HCT116 (cell line): ENCODE results near the gene QPCTL.
"Not testable (repeated sequence)": the region's sequence is repeated elsewhere in the genome, so short reads cannot be mapped to it uniquely, and the experiment has no call there.

Experiments
- EZH2 ChIP-seq: fragments of 200-600 bp; sonication (generic); IDR thresholded peaks from 2 replicates; pipeline ENCODE4 v1.6.1; 2017; ENCODE audit warnings: antibody characterized with exemption, mixed run types
- RAD21 ChIP-seq: IDR thresholded peaks from 2 replicates; pipeline ENCODE4 v1.6.1; 2012; ENCODE audit warnings: low read depth, mild to moderate bottlenecking
- TF ChIP-seq, protein P1 (sequence below): IDR thresholded peaks from 2 replicates; pipeline ENCODE4 v1.6.1; 2012
- TF ChIP-seq, protein P2 (sequence below), 3 experiments: fragments of 200-600 bp in 1 of 3; sonication (generic) in 1 of 3; IDR thresholded peaks in 2 of 3; conservative IDR thresholded peaks in 1 of 3; 2 replicates each; pipeline ENCODE4 v1.5.1; 2012 to 2017; ENCODE audit warnings: low read depth in 2 of 3, low read length in 2 of 3, antibody characterized with exemption in 1 of 3, borderline replicate concordance in 1 of 3, control low read depth in 1 of 3, mild to moderate bottlenecking in 1 of 3, mixed read lengths in 1 of 3, mixed run types in 1 of 3, moderate library complexity in 1 of 3; ENCODE audit not compliant: insufficient read depth in 1 of 3

- TF ChIP-seq, protein P1, sequence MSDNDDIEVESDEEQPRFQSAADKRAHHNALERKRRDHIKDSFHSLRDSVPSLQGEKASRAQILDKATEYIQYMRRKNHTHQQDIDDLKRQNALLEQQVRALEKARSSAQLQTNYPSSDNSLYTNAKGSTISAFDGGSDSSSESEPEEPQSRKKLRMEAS, result not testable (repeated sequence)
- TF ChIP-seq, protein P2, sequence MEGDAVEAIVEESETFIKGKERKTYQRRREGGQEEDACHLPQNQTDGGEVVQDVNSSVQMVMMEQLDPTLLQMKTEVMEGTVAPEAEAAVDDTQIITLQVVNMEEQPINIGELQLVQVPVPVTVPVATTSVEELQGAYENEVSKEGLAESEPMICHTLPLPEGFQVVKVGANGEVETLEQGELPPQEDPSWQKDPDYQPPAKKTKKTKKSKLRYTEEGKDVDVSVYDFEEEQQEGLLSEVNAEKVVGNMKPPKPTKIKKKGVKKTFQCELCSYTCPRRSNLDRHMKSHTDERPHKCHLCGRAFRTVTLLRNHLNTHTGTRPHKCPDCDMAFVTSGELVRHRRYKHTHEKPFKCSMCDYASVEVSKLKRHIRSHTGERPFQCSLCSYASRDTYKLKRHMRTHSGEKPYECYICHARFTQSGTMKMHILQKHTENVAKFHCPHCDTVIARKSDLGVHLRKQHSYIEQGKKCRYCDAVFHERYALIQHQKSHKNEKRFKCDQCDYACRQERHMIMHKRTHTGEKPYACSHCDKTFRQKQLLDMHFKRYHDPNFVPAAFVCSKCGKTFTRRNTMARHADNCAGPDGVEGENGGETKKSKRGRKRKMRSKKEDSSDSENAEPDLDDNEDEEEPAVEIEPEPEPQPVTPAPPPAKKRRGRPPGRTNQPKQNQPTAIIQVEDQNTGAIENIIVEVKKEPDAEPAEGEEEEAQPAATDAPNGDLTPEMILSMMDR (IDR thresholded peaks at IDR 0.05 in 2 of 3, conservative IDR thresholded peaks at IDR 0.05 in 1 of 3; ENCODE audit: borderline replicate concordance in 1 of 3, insufficient read depth in 1 of 3, low read depth in 2 of 3, low read length in 2 of 3), result not testable (repeated sequence)
- TF ChIP-seq RAD21, EZH2: not testable (repeated sequence)
Observed at GRCh38 chr19:45720065-45720464, 27.6 kb downstream of the QPCTL start.
